GM20431 (cell line): ENCODE results near the gene GPATCH2L.

Experiments
- in situ Hi-C: fragments of 300-500 bp; cut with MseI, MboI; formaldehyde crosslinking; loops from one replicate; pipeline ENCODE4 v1.15.0; 2020; ENCODE audit warnings: low sequenced_read_pairs; ENCODE audit not compliant: unreplicated experiment

Gene GPATCH2L

DNA sequence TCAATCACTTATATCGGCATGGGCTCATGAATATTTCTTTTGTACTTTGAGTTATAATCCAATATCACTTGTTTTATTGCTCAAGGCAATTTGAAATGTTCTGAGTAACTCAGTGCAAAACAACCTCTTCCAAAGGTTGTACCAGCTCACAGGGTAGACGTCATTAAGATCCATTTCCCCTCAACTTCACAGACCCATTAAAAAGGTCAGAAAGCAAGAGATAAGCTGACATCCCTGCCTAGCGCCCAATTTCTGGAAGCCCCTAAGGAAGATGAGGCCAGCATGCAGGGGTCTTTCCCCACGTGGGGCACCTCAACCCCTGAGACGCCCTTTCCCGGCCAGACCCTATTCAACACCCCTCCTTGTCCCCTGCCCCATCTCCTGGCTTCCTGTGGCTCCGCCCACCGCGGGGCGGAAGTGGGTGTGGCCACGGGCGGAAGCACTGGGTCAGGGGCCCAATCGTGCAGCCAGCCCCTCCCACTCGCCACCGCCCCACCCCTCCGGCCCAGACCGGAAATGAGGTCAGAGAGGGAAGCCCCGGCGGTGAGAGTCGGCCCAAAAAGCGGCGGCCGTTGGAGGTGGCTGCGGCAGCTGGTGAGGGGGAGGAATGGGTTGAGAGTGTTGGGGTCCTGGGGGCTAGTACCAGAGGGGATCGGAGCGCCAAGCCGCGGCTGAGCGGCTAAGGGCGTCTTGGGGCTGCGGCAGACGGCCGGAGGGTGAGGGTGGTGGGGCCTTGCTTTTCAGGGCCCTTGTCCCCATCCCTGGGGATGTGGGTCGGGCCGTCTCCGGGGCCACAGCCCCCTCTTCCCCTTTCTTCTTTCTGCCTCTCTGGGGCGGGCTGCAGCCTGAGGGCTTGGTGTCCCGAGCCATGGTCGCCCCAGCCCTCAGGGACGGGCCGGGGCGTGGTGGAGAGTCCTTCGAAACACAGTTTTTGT lies at the start of gene GPATCH2L:
Gene GPATCH2L (plus strand): TSS at position 525 of the 935 bp plus-strand sequence. CDS start 2,442 bp downstream, outside the sequence.
- in situ Hi-C loops, result no loop called here

DNA sequence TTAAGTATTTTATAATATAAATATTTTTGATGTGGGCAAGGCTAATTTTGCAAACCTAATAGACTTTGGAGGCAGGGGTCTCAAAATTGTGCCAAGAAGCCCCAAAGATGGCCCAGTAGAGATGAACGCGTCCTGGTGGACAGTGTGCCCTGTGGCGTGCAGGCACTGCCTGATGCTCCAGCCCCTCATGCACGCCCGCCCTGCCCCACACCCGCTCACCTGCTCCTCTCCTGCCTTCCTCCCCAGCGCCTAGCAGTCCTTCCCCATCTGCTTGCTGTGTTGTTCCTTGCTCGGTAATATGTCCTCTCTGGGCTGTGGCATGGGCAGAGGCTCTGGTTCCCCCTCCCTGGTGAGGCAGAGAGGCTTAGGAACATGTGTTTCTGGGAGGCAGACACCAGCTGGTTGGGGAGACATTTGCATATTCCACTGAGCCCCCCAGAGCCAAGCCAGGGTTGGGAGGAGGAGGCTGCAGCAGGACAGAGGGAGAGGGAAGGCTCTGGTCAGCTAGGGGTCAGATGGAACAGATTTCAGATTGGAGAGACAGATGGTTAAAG lies 46.8 kb upstream of the GPATCH2L start:
- in situ Hi-C loops, result no loop called here

DNA sequence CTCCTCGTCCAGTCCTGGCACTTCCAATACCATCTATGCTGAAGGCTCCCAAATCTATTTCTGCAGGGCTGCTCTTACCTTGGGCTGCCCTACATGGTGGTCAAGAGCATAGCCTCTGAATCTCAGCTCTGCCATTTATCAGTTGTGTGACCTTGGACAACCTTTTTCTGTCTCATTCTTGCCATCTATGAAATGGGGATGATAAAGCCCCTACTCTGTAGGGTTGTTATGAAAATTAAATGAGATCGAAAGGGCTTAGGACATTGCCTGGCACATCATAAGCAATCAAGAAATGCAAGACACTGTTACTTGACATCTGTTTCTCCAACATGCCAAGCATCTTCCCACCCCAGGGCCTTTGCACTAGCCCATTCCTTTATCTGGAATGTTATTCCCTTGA lies 45.5 kb upstream of the GPATCH2L start:
- in situ Hi-C loops, result no loop called here

DNA sequence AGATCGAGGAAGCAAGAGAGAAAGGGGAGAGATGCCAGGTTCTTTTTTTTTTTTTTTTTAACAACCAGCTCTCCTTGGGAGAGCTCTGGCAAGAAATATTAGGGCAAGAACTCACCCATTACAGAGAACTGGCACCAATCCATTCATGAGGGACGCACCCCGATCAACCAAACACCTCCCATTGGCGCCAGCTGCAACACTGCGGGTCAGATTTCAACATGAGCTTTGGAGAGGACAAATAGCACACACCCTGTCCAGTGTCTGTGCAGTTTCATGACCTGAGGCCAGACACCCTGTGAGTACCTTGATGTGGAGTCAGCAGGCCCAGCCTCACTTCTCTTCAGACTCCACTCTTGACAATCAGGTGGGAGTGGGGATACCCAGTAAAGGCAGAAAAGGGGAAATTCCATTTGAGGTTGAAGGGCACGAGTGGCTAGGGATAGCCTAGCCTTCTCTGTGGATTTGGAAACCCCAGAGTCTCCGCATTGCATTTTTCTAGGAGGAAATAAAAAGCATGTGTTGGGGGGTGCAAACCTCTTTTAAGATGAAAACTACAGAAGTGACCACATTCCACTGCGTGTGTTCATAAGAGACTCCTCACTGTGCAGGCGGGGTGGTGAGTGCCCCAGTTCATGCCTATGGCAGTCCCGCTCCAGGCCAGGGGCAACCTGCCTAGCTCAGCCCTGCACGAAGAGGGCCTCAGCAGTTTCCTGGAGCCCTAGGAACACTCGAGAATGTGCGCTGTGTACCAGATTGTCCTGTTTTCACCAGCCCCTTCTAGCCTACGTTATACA lies 42.4 kb upstream of the GPATCH2L start:
- in situ Hi-C loops, result no loop called here

DNA sequence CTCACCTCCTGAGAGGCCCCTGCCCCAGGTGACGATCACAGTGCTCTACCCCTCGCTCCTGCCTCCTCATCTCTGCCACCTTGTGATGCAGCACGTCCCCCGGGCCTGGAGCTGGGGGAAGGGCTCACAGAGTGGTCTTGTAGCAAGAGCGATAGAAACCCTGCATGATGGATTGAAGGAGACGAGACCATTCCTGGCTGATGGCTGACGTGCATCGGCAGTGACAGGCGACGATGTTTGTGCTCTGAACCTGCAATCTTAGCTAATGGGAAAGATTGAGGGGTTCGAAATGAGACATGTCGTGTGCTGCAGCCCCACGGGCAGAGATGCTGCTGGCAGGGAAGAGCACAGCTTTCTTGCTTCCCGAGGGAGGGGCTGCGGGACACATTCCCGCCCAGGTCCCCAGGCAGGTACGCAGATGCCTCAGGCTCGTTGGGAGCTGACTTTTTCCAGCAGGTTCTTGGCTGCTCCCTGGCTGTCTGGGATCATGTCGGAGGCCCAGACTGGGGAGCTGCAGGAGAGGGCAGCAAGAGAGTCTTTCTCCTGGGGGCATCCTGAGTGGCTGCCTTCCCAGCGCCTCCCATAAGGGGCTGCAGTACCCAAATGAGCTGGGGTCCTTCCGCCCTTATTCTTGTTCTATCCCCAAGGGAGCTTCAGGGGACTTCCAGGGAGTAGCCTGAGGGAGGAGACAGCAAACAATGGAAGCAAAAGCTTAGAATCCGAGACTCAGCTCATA lies 38.7 kb upstream of the GPATCH2L start:
- in situ Hi-C loops, result no loop called here

DNA sequence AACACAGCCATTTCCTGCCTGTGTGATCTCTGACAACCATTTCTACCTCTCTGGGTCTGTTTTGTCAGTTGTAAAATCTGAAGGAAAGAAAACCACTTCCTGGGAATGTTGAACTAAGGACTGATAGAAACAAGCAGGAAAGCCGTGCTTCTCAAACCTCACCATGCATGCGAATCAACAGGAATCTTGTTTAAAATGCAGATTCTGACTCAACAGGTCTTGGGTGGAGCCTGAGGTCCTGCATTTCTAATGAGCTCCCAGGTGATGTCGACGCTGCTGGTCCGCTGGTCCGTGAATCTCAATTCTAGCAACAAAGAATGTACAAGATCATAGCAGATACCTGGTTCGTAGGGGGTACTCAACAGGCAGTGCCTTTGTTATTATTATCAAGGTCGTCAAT lies 38.0 kb upstream of the GPATCH2L start:
- in situ Hi-C loops, result no loop called here

DNA sequence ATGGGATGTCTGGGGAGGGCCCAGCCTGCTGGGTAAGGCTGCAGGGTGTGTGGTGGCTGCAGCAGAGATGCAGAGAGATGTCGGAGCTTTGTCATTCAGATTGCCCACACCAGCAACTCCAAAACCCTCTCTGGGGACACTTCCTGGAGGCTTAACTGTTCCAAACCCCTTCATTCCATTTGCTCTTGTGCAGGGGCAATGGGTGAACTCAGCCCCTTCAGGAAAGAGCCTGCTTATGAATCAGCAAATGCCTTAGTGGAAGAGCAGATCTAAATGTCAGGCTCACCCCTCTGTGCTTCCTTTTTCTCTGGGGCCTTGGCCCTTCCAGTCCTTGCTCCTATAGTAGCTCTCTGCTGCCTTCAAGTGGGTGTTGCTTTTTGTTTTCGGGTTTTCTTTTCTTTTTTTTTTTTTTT lies 36.7 kb upstream of the GPATCH2L start:
- in situ Hi-C loops, result no loop called here

DNA sequence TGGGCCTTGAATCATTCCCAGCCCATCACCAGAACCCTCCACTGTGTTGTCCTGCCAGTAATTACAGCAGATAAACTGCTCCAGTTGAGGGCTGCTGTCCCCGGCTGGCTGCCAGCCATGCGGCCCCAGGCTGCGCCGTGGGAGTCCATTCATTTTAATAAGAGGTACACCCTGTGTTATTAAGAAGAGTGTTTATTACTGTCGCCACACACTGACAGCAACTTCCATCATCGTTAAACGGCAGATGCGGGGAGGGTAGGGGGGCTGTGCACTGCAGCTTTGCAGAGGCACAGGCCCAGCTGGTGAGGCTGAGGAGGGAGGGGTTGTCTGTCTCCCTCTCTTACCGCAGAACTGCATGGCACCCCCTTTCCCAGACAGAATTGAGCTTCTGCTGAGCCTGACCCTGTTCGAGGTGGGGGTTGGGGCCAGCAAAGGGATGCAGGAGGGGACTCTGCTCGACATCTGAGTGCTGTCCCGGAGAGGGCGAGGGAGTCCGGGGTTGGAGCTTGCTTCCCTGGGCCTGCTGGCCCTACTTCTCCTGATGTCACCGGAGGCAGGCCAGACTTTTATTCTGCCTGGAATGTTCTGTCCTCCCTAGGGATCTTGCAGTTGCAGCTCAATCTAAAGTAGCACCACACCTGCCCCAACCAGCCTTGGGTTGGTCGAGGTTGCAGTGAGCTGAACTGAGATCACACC lies 33.8 kb upstream of the GPATCH2L start:
- in situ Hi-C loops, result no loop called here

DNA sequence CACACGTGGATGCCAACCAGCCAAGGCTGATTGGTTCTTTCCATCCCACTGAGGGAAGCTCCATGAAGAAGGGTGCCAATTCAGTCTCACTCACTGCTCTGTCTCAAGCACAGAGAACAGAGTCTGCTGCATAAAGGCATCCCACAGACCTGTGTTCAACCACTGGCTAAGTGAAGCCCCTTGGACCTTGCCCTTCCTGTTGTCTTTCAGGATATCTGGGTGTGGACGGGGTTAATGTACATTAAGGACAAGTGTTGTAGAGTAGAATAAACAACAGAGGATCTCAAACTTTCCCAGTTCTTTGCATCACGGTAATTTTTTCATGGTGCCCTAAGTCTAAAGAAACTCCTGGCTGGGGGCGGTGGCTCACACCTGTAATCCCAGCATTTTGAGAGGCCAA lies 33.1 kb upstream of the GPATCH2L start:
- in situ Hi-C loops, result no loop called here

DNA sequence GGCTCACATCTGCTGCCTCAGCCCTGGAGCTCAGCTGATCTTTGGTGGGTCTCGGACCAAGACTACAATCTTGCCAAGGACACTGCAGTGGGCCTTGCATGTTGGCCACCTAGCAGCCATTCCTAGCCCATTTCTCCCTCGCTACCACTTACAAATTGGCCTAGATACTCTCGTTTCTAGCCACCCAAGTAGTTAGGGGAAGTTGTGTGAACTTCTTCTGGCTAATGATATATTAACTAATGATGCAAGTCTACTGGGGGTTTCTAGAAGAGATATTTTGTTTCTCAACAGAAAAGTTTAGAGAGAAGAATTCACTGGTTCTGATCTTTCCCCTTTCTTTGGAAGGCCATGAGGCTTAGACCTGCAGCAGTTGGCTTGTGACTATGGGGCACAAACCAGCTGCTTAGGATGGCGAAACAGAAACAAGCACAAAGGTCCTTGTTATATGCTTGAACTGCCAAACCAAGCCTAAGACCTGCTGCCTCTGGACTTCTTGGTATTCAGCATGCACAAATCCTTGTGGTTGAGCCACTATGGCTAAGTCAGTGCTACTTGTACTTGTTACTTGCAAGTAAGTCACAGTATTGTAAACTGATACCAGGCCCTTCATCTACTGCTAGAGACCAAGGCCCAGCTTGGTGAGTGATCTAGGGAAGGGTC lies 30.5 kb upstream of the GPATCH2L start:
- in situ Hi-C loops, result no loop called here

DNA sequence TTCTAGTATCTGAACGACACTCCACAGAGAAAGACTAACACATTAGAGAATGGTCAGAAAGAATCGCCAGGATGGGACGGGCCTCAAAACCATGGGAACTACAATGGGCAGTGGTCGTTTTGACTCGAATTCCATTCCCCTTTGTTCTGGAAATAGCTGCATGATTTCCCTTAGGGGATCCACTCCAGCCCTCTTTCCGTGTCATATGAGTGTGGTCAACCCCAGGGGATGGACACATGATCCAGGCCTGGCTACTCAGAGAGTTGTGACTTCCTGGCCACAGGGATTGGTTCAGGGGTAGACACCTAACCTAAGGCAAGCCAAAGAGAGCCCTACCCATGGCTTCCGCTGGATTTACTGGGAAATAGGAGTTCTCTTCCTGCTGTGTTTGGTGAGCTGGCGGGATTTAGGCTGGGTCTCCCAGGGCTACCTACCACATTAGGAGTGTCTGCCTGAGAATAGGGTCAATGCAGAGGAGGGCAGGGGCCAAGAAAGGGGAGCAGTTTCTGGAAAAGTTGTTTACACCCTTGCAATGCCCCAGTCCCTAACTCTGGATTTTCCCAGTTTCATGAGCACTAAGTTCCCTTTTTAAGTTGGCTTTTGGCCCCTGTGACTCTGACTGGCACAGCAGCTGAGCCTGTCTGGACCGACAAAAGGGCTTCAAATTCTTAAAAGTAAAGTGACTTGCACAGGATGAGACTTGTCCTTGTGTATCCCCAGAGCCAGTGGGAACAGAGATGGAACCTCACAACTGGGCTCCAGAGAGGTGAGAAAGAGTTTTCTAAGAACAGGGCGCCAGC lies 28.1 kb upstream of the GPATCH2L start:
- in situ Hi-C loops, result no loop called here

DNA sequence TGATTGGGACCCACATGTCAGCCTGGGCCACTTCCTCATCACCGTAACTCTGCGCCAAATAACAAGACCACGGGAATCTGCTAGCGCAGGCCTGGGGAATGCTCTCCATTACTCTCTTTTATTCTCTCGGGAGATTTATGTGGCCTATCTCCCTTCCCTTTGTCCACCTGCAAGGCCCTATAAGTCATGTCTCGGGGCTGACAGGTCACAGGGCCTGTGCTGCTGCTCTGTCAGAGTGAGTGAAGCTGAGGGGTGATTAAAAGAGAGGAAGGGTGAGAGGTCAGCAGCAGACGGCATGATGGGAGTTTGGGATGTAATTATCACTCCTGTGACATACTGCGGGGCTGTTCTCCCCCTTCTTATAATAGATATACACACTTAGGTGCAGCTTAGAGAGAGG lies 26.2 kb upstream of the GPATCH2L start:
- in situ Hi-C loops, result no loop called here

DNA sequence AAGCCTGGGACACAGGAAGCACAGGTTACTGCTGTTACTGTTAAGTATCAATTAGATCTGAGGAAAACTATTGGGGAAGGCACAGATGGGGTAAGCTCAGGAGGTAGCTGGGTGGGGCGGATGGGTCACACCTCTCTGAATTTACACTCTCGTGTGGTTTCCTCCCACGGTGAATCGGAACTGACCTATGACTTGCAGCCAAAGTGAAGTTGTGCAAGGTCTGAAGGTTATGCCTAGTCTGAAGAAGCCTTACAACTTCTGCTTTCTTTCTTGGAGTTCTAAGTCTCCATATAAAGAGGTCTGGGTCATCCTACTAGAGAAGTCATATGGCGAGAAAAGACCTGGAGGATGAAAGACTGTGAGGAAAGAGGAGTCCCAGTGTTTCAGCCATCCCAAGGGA lies 25.6 kb upstream of the GPATCH2L start:
- in situ Hi-C loops, result no loop called here

DNA sequence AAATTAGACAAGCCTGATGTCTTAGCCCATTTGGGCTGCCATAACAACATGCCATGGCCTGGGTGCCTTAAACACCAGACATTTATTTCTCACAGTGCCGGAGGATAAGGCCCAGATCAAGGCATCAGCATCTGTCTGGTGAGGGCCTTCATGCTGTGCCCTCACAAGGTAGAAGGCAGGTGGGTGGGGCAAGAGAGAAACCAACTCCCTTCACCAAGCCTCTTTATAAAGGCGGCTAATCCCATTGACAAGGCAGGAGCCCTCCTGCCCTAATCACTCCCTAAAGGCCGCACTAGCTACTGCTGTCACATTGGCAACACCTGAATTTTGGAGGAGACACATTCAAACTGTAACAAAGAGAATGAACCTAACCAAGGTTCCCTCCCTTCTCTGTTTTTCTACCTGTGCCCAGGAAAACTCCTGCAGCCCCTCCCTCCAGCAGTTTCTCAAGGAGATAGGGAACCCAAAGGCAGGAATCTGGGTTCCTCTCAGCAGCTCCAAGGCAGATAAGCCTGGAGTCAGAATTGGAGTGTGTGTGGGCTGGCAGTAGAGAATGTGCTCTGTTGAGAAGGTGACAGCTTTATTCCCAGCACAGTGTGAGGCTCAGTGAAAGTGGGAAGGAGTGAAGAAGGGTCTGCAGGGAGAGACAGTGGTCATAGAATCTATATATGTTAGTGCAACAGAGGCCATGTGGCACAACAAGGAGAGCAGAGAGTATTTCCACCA lies 21.7 kb upstream of the GPATCH2L start:
- in situ Hi-C loops, result no loop called here

DNA sequence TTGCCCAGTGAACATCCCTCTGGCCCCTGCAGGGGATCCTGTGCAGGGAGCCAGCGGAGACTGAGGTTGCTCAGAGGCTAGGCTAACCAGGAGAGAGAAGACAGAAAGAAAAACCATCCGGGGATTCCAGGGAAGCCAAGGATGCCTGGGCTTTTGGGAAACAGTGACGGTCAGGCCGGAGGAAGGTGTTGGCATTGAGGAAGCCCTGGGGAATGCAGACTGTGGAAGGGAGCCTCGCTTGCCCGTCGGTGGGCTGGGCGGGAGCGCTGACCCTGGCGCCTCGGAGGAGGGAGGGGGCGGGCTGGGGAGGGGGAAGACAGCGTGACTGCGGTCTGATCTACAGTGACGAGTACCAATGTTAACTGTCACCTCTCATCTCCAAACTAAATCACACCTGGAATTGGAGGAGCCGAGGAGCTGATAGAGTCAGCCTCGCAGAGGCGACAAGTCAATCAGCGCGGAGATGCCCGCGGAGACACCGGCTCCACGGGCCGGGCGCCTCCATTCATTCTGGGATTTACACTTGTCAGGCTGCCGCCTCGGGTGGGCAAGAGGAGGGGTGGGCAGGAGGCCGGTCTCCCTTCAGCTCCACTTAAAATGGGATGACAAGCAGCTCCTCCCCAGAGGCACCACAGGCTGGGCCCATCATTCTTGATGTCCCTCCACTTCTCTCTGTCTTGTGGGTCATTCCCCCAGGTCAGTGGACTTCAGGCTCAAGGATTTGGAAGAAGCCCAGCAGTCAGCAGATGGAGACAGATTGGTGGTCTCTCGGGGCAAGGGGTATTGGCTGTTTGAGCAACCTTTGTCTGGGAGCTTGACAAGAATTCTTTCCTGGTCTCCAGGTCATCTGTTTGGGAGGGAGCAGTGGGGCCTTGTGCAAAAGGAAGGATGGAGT lies 20.4 kb upstream of the GPATCH2L start:
- in situ Hi-C loops, result no loop called here

DNA sequence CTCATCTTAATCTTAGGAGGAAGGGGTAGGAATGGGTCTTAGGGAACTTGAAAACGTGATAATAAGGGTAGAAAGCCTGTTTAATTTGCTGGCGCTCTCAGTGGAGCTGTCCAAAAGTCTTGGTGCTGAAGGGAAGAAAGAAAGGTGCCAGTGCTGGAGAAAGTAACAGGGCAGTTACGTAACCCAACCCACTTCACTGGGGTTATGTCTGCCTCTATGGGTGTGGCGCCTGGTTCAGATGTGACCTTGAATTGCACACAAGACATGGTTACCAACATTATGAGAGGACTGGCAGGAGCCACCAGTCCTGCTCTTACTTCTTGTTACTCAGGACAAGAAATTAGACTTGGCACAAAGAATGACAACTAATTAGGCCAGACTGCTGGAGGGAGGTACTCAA lies 18.6 kb upstream of the GPATCH2L start:
- in situ Hi-C loops, result no loop called here

DNA sequence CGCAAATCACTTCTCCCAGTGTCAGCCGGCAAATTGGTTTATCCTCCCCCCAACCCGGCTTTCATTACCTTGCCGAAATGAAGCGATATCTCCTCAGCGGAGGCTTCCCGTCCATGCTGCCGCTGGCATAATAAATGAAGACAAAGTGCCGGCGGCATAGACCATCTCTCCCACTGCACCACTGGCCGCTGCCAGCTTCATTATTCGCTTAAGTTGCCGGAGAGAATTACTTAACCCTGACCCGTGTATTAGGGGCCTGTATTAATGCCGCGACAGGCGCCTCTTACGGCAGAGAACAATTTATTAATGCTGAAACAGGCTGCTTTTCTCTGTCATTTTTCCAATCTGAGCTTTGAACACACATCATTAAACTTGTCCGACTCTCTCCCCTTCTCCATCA lies 17.5 kb upstream of the GPATCH2L start:
- in situ Hi-C loops, result no loop called here
